Measurements from ENCODE around the gene APBB2.
A peak's percentile ranks its signal among the peaks of the same experiment; 100 is the strongest.

APBB2 gene

GRCh38 chr4:40962551-40963180 lies 251.7 kb downstream of the APBB2 start:
- DNase-seq = no peak

- DNase-seq = no peak
Observed at GRCh38 chr4:40960941-40961340, 253.4 kb downstream of the APBB2 start.

- DNase-seq = peak; percentile 3
Observed at GRCh38 chr4:40957281-40957680, 257.1 kb downstream of the APBB2 start.

GRCh38 chr4:40956721-40957255 lies 257.6 kb downstream of the APBB2 start:
- no peak for DNase-seq

GRCh38 chr4:40954088-40954668 lies 260.2 kb downstream of the APBB2 start:
- DNase-seq = no peak

GRCh38 chr4:40953283-40954087 lies 260.9 kb downstream of the APBB2 start:
- no peak for DNase-seq

- DNase-seq = no peak
Observed at GRCh38 chr4:40952672-40953071, 261.7 kb downstream of the APBB2 start.

GRCh38 chr4:40952217-40952616 lies 262.1 kb downstream of the APBB2 start:
- DNase-seq = peak; percentile 24

- no peak for DNase-seq
Observed at GRCh38 chr4:40951026-40951425, 263.3 kb downstream of the APBB2 start.

- DNase-seq = no peak
Observed at GRCh38 chr4:40949358-40950100, 264.8 kb downstream of the APBB2 start.

GRCh38 chr4:40948014-40948413 lies 266.3 kb downstream of the APBB2 start:
- no peak for DNase-seq

- no peak for DNase-seq
Observed at GRCh38 chr4:40946652-40947051, 267.7 kb downstream of the APBB2 start.

- no peak for DNase-seq
Observed at GRCh38 chr4:40940756-40941155, 273.6 kb downstream of the APBB2 start.

GRCh38 chr4:40940317-40940741 lies 274.0 kb downstream of the APBB2 start:
- no peak for DNase-seq

GRCh38 chr4:40939856-40940255 lies 274.5 kb downstream of the APBB2 start:
- no peak for DNase-seq

GRCh38 chr4:40938337-40938736 lies 276.0 kb downstream of the APBB2 start:
- DNase-seq = no peak

- DNase-seq = no peak
Observed at GRCh38 chr4:40937140-40937725, 277.1 kb downstream of the APBB2 start.

GRCh38 chr4:40934676-40935075 lies 279.7 kb downstream of the APBB2 start:
- no peak for DNase-seq

- no peak for DNase-seq
Observed at GRCh38 chr4:40933272-40934053, 280.9 kb downstream of the APBB2 start.

- DNase-seq = no peak
Observed at GRCh38 chr4:40931841-40932240, 282.5 kb downstream of the APBB2 start.

GRCh38 chr4:40931238-40931637 lies 283.1 kb downstream of the APBB2 start:
- DNase-seq = no peak

GRCh38 chr4:40927074-40927473 lies 287.3 kb downstream of the APBB2 start:
- DNase-seq = no peak
